Activated CD4-positive, CD25-positive, alpha-beta regulatory T cell treated with anti-CD3 and anti-CD28 coated beads, Interleukin-2, amount 50 U/mL, for 16 hours (primary cell): Measurements from ENCODE around the gene FOXC2.
A peak's percentile ranks its signal among the peaks of the same experiment; 100 is the strongest.

Source experiments
- DNase-seq: peaks from one replicate; pipeline ENCODE4 v3.0.0-alpha.2; 2020; ENCODE audit warnings: low read depth, low spot score

Gene FOXC2

GRCh38 chr16:86533076-86533475, 33.6 kb upstream of the FOXC2 start:
- no peak for DNase-seq

GRCh38 chr16:86533767-86534351, 32.8 kb upstream of the FOXC2 start:
- no peak for DNase-seq

- no peak for DNase-seq
Measured at GRCh38 chr16:86534779-86535615, 31.6 kb upstream of the FOXC2 start.

- DNase-seq = no peak
Measured at GRCh38 chr16:86536621-86537020, 30.0 kb upstream of the FOXC2 start.

GRCh38 chr16:86537486-86537885, 29.1 kb upstream of the FOXC2 start:
- no peak for DNase-seq

GRCh38 chr16:86538196-86538780, 28.3 kb upstream of the FOXC2 start:
- no peak for DNase-seq

- DNase-seq = no peak
Measured at GRCh38 chr16:86540894-86541293, 25.7 kb upstream of the FOXC2 start.

GRCh38 chr16:86541560-86541959, 25.1 kb upstream of the FOXC2 start:
- no peak for DNase-seq

GRCh38 chr16:86542756-86543750, 23.6 kb upstream of the FOXC2 start:
- no peak for DNase-seq

- DNase-seq = no peak
Measured at GRCh38 chr16:86545481-86545880, 21.1 kb upstream of the FOXC2 start.

GRCh38 chr16:86545954-86546637, 20.5 kb upstream of the FOXC2 start:
- DNase-seq = no peak

GRCh38 chr16:86546638-86547013, 20.0 kb upstream of the FOXC2 start:
- DNase-seq = no peak

GRCh38 chr16:86547286-86547685, 19.3 kb upstream of the FOXC2 start:
- no peak for DNase-seq

- DNase-seq = no peak
Measured at GRCh38 chr16:86549076-86549892, 17.3 kb upstream of the FOXC2 start.

- DNase-seq = no peak
Measured at GRCh38 chr16:86549893-86550190, 16.8 kb upstream of the FOXC2 start.

- DNase-seq = no peak
Measured at GRCh38 chr16:86550281-86550680, 16.3 kb upstream of the FOXC2 start.

GRCh38 chr16:86553356-86553755, 13.3 kb upstream of the FOXC2 start:
- no peak for DNase-seq

- no peak for DNase-seq
Measured at GRCh38 chr16:86554599-86554916, 12.1 kb upstream of the FOXC2 start.

- DNase-seq = peak; percentile 92
Measured at GRCh38 chr16:86554917-86555703, 11.5 kb upstream of the FOXC2 start, which contains the start of gene MTHFSD. TSS of gene MTHFSD (minus strand) at chr16:86555235. CDS start at chr16:86555184, 51 bp downstream.

- no peak for DNase-seq
Measured at GRCh38 chr16:86555704-86556075, 10.9 kb upstream of the FOXC2 start.
